ENCODE measurements around the gene NUAK2.

DNA sequence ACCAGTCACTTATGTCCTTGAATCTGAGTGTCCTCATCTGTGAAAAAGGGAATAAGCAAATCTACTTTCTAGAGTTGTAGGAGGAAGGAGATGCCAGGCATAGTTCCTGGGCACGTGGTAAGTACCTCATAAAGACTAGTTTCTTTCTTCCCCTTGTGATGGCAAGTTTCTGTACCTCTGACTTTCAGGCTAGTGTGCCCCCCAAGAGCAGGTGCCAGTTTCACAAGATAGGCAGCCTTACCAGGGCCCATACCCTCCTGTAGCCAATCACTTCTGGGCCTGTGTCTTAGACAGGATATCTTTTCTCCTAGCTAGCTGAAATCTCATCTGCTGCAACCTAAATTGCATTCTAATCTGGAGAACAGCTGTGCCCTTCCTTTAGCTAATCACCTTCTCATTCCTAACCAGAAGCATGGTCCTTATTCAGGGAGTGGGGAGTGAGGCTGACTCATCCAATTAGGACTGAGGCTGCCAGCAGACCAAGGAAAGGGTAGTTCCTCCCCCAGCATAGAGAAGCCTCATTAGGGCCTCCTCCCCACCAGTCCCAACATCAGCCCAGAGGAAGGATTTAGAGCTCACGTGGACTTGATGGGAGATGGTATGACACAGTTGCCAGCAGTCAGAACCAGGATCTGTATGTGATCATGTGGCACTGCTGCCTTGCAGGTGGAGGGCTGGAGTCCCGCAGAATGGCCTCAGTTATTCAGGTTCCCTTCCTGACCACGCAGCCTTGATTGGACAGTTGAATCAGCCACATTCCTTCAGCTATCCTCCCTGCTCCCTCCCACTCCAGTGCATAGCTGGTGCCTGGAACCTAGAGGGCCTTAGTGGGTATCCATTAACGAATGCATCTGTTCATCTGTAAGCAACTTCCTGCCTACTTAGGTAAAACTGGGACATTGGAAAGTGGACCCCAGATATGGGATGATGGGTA is 27.3 kb upstream of the NUAK2 start:
- TF ChIP-seq FOXM1 (IDR thresholded peaks at IDR 0.05; ENCODE audit: borderline replicate concordance) = no peak
- no peak for TF ChIP-seq SP1 (IDR thresholded peaks at IDR 0.05)
- TF ChIP-seq BHLHE40 (IDR thresholded peaks at IDR 0.05; ENCODE audit: borderline replicate concordance) = no peak
- TF ChIP-seq FOXK2 (IDR thresholded peaks at IDR 0.05) = no peak
- no peak for TF ChIP-seq HDGF (IDR thresholded peaks at IDR 0.05; ENCODE audit: borderline replicate concordance)
- TF ChIP-seq ELF4 (IDR thresholded peaks at IDR 0.05) = no peak
- TF ChIP-seq LEF1 (IDR thresholded peaks at IDR 0.05; ENCODE audit: borderline replicate concordance) = no peak
- no peak for TF ChIP-seq ARNT (IDR thresholded peaks at IDR 0.05)
- TF ChIP-seq ZNF384 (IDR thresholded peaks at IDR 0.05) = no peak

Data from HEK293T (cell line).